GM10847 (cell line): ENCODE measurements around the gene BDKRB2.

ENCODE experiments used
- POLR2A ChIP-seq: IDR thresholded peaks from 2 replicates; pipeline ENCODE4 v1.6.1; 2011; ENCODE audit not compliant: insufficient read length; ENCODE audit errors: extremely low read depth

The BDKRB2 gene

DNA sequence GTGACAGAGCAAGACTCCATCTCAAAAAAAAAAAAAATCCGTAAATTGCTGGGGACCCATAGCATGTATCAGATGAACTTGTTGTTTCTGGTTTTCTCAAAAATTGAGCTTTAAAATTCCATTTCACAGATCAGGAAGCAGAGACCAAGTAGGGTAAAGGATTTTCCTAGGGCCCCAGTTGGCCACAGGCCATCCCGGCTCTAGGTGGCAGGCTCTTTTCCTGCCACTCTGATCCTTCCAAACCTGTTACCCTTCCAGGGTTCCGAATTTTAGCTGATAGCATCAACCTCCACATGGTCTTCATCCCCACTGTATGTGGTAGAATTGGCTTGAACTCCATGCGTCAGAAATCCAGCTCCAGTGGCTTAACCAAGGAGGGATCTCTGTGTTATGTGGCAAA is 36.1 kb upstream of the BDKRB2 start:
- no peak for TF ChIP-seq POLR2A

DNA sequence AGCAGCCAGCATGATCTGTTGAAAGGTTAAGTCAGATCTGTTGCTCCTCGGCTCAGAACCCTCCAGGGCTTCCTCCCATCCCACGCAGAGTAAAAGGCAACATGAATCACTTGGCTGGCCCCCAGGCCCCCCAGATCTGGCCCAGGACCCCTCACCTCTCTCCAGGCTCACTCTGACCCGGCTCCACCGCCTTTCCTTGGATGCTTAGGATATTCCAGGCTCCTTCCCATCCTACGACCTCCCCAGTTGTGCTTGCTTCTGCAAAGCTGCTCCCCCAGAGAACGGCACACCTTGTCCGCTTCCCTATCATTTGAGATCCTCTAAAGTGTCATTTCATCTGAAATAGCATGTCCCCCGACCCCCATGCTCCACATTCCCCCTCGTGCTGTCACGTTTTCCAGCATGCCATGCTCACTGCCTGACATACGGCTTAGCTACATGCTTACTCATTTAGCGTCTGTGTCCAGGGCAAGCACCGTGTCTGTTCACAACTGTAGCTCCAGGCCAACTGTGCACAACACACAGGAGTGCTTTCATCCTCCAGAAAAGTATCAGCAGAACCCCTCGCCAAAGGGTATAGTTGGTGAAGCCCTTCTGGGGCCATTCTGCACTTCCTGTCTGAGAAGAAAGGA is 33.6 kb upstream of the BDKRB2 start:
- TF ChIP-seq POLR2A = no peak

DNA sequence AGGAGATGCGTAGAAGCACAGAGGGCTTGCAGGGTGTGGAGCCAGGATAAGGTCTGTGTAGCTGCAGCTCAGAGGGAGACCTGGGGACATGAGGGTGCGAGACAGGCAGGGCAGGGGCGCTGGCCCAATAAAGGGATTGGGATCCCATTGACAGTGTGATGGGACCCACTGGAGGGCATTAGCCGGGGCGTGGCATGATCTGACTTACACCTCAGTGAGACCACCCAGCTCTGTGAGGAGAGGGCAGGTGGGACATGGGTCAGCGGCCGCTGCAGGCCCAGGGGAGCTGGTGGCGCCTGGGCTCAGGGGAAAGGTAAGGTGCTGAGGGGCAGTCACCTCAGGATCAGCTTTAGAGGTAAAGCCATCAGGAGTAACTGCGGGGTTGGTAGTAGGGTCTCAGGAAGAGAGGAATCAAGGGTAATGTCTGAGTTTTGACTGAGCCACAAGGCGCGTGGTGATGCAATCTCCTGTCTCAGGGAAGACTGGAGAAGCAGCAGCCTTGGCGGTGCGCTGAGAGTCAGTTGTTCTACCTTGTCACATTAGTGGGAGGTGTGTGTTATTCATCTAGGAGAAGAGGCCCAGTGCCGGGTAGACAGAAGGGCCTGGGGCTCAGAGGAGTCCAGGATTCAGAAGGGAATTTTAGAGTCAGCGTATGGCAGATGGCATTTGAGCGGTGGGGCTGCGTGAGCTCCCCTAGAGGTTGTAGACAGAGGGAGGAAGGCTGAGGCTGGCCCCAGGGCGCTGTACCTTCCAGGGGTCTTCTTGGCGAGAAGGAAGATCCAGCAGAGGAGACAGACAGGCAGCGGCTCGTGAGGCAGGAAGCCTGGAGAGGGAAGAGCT is 30.8 kb upstream of the BDKRB2 start:
- TF ChIP-seq POLR2A = no peak

DNA sequence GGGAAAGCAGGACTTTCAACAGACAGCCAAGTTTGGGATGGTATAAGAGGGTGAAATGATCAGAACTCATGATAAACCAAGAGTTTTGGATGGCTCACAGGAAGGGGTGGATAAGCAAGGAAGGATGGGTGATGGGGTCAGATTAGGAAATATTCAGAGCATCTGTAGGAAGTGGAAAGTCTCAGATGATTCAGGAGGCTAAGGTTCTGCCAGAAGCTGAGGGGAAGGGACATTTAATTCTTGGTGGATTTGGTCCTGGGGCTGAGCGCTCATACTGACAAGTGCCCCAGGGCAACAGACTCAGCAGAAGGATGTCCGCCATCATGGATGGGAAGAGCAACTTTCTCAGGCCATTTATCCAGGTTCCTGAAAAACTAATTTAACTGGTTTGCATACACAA is 28.4 kb upstream of the BDKRB2 start:
- TF ChIP-seq POLR2A = no peak

DNA sequence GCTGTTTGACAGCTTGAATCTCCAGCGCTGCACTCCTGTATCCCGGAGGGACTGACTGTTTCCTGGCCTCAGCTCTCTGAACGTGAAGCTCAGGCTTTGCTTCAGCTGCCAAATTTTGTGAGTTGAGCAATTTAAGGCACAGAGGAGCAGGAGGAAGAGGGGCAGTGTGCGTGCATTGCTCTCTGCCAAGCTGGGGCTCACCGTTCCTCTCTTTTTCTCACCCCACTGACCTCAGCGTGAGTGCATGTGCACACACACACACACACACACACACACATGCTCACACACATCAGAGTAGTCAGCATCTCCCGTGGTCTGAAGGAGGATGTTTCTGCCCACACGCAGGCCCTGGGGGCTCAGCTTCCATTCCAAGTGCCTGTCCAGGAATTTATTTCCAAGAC is 27.8 kb upstream of the BDKRB2 start:
- no peak for TF ChIP-seq POLR2A

DNA sequence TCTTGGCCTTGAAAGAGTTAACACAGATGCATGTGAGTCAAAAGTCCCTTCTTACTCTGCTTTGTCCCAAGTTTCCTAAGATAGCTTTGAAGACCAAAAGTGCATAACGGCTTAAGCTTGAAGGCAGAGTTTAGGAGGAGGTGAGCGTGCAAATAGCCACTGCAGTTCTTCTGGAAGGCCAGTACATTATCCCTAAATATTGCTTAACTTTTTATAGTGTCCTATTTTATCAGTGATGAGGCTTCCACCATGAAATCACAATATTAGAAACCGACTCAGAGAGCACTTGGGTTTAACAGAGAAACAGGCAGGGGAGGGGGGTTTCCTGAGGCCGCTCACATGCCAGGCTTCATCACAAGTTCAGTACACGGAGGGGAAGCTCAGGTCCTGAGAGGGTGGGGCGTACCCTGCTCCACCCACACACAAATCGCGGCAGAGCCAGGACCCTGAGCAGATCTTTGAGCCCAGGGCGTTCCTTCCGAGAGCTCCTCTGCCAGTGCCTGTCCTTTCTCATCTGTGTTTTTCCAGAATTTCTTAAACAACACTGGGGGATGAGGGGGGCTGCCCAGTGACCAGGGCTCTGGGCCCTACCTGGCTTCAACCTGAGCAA is 26.8 kb upstream of the BDKRB2 start:
- TF ChIP-seq POLR2A = no peak

DNA sequence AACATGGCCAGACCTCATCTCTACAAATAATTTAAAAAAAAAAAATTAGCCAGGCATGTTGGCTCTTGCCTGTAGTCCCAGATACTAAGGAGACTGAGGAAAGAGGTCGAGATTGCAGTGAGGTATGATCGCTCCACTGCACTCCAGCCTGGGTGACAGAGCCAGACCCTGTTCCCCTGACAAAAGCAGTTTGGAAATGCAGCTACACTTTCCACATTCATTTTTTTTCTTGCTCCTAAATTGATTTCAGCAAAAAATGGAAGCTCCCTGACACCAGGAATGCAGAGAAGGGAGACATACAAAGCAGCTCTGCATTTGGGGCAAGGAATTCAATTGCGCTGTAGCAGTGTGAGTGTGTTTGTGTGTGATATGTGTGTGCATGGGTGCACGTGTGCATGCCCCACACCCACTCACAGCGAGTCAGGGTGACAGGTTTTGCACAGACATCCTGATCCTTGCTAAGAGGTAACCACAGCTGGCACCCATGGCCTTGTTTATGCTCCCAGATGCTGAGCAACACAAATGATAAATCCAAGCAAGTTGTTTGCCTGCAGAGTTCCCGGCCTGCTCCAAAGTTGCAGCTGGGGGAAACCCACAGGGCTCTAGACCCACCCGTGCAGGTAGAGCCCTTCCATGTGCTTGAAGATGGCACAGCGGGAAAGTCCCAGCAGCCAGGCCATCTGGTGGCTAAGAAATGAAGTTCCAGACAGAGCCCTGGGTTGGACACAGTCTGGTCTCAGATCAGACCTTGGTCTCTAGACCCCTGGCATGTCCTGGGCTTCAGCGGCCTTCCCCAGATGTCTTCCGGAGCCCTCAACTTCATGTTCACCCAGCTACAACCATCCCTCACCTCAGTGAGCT is 25.9 kb upstream of the BDKRB2 start:
- no peak for TF ChIP-seq POLR2A

DNA sequence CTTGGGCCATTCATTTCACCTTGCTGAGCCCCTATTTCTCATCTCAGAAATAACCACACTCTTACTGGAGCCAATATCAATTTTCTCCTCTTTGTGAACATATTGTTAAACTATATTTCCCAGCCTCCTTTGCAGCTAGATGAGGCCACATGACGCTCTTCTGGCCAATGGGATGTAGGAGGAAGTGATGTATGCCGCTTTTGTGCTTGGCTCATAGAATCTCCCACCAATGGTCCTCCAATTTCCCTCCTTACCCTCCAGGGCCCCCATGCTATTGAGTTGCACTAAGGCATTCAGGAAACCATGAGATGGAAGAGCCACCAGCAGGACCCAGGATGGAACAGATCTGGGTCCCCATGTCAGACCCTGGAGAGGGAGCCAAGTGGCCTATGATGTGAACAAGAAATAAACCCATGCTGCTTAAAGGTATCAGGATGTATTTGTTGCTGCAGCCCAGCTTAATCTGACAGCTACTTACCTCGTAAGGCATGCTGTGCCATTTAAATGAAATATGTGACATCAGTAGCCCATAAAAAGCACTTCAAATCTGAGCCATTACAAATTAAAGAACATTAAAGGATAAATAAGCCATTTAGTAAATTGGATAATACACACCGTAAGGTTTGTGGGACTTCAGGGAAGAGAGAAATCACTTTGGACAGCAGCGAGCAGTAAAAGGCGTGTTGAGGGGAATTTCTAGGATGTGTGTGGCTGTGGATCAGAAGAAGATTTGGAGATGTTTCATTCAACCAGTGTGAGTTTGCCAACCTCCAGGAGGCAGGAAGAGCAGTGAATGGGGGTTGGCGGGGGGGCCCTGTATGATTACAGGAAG is 24.4 kb upstream of the BDKRB2 start:
- no peak for TF ChIP-seq POLR2A

DNA sequence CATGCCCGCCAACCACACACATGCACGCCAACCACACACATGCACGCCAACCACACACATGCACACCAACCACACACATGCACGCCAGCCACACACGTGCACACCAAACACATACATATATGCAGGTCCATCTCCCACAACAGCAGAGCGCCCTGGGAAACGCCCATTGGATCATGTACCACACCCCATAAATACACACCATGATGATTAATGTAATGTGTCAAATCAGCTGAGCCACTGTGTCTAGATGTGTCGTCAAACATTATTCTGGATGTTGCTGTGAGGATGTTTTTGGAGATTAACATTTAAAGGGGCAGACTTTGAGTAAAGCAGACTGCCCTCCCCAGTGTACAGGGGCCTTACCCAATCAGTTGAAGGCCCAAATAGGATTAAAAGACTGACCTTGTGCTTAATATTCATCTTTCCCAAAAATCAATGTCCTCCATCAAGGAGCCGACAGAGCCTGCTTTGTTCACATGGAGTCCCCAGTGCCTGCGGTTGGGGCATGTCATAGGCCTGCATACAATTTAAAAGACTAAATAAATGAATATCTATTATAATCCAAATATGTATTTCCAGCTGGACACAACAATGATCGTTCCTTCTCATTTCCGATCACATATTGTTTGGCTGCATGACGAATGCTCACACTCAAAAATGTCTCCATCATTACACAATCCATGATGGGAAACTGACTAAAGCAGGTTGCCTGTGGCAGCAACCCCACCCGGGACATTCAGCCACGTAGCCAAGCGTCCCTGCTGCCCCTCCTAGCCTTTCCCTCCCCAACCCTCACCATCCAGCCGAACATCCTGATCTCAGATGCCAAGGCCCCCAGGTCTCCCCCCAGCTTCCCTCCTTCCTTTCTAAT is 23.2 kb upstream of the BDKRB2 start:
- TF ChIP-seq POLR2A = no peak

DNA sequence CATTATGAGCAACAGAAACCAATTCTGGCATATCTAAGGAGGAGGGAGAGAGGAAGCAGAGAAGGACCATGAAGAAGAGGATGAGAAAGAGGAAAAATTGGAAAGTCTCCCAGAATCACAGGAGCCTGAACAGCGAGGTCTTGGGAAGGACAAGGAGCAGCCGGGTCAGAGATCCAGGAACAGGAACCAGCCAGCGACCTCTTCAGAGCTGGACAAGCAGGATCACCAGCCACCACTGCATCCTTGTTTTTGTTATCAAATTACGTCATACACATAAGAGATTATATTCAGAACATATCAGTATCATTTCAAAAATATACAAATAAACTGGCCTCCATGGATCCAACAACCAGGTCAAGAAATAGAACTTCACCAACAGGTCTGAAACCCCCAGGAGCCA is 22.1 kb upstream of the BDKRB2 start:
- no peak for TF ChIP-seq POLR2A

DNA sequence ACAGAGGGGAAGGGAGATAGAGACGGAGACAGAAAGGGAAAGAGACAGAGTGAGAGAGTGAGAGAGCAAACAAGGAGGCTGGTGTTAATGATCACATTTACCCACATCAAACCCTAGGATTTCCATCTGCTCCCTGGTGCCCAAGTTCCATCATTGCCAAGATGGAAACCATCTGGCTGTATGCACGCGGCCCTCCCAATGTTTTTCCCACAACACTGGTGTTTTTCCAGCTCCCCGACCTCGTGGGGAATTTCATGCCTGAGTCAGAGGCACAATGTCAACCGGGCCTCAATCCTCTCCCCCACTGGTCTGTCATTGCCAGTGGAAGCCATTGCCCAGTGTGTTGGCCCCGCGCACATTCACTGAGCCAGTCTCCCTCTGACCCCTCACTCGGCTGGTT is 19.9 kb upstream of the BDKRB2 start:
- no peak for TF ChIP-seq POLR2A

DNA sequence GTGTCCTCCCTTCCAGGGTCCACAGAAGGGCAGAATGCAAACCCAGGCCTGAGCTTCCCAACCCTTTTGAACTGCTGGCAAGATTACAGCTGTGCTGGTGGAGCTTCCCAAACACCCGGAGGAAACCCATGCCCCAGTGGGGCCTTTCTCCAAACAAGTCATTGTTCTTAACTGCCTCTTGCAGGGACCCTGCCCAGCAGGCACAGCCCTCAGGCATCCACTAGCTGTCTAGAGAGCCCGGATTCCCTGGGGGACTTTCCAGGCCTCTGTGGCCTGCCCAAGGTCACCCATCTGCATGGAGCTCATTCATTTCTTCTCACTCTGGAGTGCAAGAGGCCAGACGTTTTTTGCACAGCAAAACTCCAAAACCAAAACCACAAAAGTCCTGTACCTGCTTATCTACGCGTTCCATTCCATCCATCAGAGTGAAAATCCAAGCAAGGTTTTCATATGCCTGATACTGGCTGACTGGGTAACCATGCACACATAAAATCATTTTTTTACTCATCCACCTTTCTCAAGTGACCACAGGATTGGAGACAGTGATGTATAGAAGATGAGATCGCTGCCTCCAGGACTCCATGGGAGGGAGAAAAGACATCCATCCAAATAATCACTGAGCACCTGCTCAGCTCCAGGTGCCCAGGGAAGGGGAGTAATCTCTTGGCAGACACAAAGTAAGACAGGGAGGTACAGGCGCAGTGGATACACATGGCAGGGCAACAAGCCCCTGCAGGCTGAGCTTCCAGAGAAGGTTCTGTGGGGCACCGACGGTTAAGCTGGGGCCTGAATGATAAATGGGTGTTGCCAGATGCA is 17.2 kb upstream of the BDKRB2 start:
- TF ChIP-seq POLR2A = no peak

DNA sequence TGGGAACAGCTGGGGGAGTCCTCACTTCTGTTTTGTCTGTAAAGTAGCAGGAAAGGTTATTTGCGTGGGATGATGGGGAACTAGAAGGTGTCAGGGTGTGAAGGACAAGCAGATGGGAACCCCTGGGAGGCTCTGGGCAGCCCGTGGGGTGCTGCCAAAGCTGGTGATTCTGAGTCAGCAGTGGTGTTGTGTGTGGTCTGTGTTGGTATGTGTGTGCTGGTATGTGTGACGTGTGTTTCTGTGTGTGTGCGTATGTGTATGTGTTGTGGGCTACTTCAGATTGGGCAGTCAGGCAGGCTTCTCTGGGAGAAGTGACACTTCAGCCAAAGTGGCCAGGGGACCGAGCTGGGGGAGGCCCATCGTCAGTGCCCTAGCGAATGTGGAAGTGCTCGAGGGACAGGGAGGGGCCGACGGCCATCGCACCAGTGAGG is 15.3 kb upstream of the BDKRB2 start:
- no peak for TF ChIP-seq POLR2A

DNA sequence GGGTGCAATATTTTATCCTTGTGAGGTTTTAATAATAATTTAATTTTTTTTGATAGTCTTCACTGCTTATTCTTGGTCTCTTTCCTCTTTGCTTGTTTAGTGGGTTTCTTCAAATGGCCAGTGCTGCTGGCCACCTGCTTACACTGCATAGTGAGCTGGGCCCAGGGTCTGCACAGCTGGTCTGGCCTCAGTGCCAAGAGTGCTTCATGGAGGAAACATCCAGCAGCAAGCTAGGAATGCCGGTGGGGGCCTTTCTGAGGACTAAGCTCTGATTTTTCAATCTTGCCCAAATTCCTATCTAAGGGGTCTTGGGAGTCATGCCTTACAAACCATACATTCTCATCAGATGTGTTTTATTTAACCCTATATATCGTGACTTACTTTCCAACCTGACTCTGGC is 13.3 kb upstream of the BDKRB2 start:
- no peak for TF ChIP-seq POLR2A
